K562 (cell line): ENCODE results near the gene TPX2. TPM values are rescaled to one million over a fixed set of nuclear protein-coding genes. Genes with fewer than 3 reads are reported as not detected.

Experiments
- ARID4B ChIP-seq: sonication (generic); formaldehyde crosslinking; IDR thresholded peaks from 2 replicates; pipeline ENCODE4 v1.8.0; 2022; ENCODE audit warnings: mild to moderate bottlenecking, missing genetic modification reagents
- BCL6 ChIP-seq: fragments of 250-450 bp; sonication (Bioruptor Pico); IDR thresholded peaks from 2 replicates; pipeline ENCODE4 v1.4.0; 2020
- BRD4 ChIP-seq: fragments of 200-600 bp; sonication (generic); IDR thresholded peaks from 2 replicates; pipeline ENCODE4 v1.6.1; 2017; ENCODE audit warnings: inconsistent platforms
- CTBP1 ChIP-seq: fragments of 450-650 bp; IDR thresholded peaks from 2 replicates; pipeline ENCODE4 v1.6.1; 2016; ENCODE audit warnings: borderline replicate concordance
- EGR1 ChIP-seq: fragments of 450-650 bp; conservative IDR thresholded peaks from 2 replicates; pipeline ENCODE4 v1.6.1; 2017; ENCODE audit warnings: mild to moderate bottlenecking
- ELF2 ChIP-seq: fragments of 250-450 bp; sonication (Bioruptor Pico); IDR thresholded peaks from 2 replicates; pipeline ENCODE4 v1.5.0; 2021; ENCODE audit warnings: mild to moderate bottlenecking
- HDAC8 ChIP-seq: fragments of 450-650 bp; IDR thresholded peaks from 2 replicates; pipeline ENCODE4 v1.6.1; 2016; ENCODE audit warnings: mild to moderate bottlenecking, missing genetic modification characterization, moderate library complexity, missing compliant biosample characterization
- PRDM10 ChIP-seq: fragments of 450-650 bp; IDR thresholded peaks from 2 replicates; pipeline ENCODE4 v1.6.1; 2018; ENCODE audit not compliant: partially characterized antibody
- SIN3B ChIP-seq: fragments of 450-650 bp; IDR thresholded peaks from 2 replicates; pipeline ENCODE4 v1.6.1; 2017; ENCODE audit warnings: low read depth, mild to moderate bottlenecking, moderate library complexity
- SNRNP70 ChIP-seq: fragments of 200-400 bp; formaldehyde crosslinking; optimal IDR thresholded peaks from 2 replicates; pipeline ENCODE3; 2017; ENCODE audit warnings: low read depth, low read length
- SP2 ChIP-seq: IDR thresholded peaks from 2 replicates; pipeline ENCODE4 v1.6.1; 2011; ENCODE audit warnings: mild to moderate bottlenecking, low read depth, low read length, moderate library complexity; ENCODE audit not compliant: poor library complexity, severe bottlenecking; ENCODE audit errors: extremely low read depth
- TEAD1 ChIP-seq, 2 experiments: fragments of 450-650 bp in 1 of 2; sonication (generic) in 1 of 2; formaldehyde crosslinking; IDR thresholded peaks; 2 replicates each; pipeline versions ENCODE4 v1.4.0 to v1.8.0; 2020 to 2022; ENCODE audit warnings: mild to moderate bottlenecking in 2 of 2, missing genetic modification reagents in 1 of 2
- TEAD2 ChIP-seq: fragments of 450-650 bp; IDR thresholded peaks from 2 replicates; pipeline ENCODE4 v1.6.1; 2016; ENCODE audit warnings: missing genetic modification characterization, control low read depth, missing compliant biosample characterization
- WHSC1 ChIP-seq: IDR thresholded peaks from one replicate; pipeline ENCODE4 v1.6.1; 2012; ENCODE audit warnings: low read length, control low read depth, inconsistent platforms
- ZFX ChIP-seq: sonication (generic); formaldehyde crosslinking; IDR thresholded peaks from 2 replicates; pipeline ENCODE4 v1.8.0; 2022; ENCODE audit warnings: mild to moderate bottlenecking, missing genetic modification reagents, moderate library complexity
- ZNF217 ChIP-seq: sonication (generic); formaldehyde crosslinking; IDR thresholded peaks from 2 replicates; pipeline ENCODE4 v1.8.0; 2022; ENCODE audit warnings: mild to moderate bottlenecking, missing genetic modification reagents
- ZNF280A ChIP-seq: fragments of 450-650 bp; IDR thresholded peaks from 2 replicates; pipeline ENCODE4 v1.6.1; 2018; ENCODE audit warnings: mild to moderate bottlenecking, low read depth; ENCODE audit not compliant: partially characterized antibody
- polyA plus RNA-seq, 8 experiments: library from polyadenylated mRNA; depleted of rRNA in 4 of 8; stranded (reverse) in 5 of 8; unstranded in 3 of 8; fragments of >200 nt; fragmentation: Nextera tagmentation in 2 of 8; fragmentation: Illumina TruSeq in 1 of 8; extraction: Ambion mirVana in 2 of 8; extraction: Trizol in 1 of 8; gene quantifications; 2 replicates each; pipeline versions ENCODE4 v1.2.1 to v1.2.3, GENCODE V29; 2011 to 2014; ENCODE audit warnings: inconsistent platforms in 1 of 8, missing spikeins in 1 of 8
- total RNA-seq, 7 experiments: library from RNA; depleted of rRNA in 6 of 7; stranded (reverse); fragments of >200 nt in 6 of 7; fragmentation: Illumina TruSeq in 2 of 7; extraction: Trizol in 2 of 7; gene quantifications; 2 replicates each; pipeline versions ENCODE4 v1.2.1 to v1.2.3, GENCODE V29; 2011 to 2021; ENCODE audit warnings: low replicate concordance in 1 of 7

TPX2 gene
- total and polyA plus RNA-seq, 9 of the 15 experiments (the other 6 are each of a cell fraction or from before 2014, with no cell fraction given), result 48.0 to 241 (median 133) TPM

- TF ChIP-seq HDAC8 (tag), result no peak
- TF ChIP-seq TEAD2 (tag), result no peak
- no peak for TF ChIP-seq BRD4
- no peak for TF ChIP-seq ZNF217 (CRISPR knock-in tag)
- no peak for TF ChIP-seq SNRNP70
- TF ChIP-seq SIN3B, result no peak
- no peak for TF ChIP-seq TEAD1 (CRISPR knock-in tag; IDR thresholded peaks at IDR 0.05)
- no peak for TF ChIP-seq ZFX (CRISPR knock-in tag)
- 0 out of 2 replicates have a peak, but pooled peaks have one; percentile 13 for TF ChIP-seq BCL6 (CRISPR knock-in tag)
- TF ChIP-seq EGR1, result no peak
- no peak; the same call in 1 of the 2 replicates for TF ChIP-seq ARID4B
- peak; percentile 65; the same call in 1 of the 2 replicates for TF ChIP-seq CTBP1
- no peak for TF ChIP-seq ZNF280A
- TF ChIP-seq PRDM10, result no peak
- no peak for TF ChIP-seq WHSC1
- TF ChIP-seq ELF2 (CRISPR knock-in tag), result no peak
- TF ChIP-seq SP2, result no peak
Observed at GRCh38 chr20:31698803-31699718, 40.0 kb upstream of the TPX2 start (continued).
